HepG2 (cell line): ENCODE data around the gene CDK11A. TPM values are rescaled to one million over a fixed set of nuclear protein-coding genes. Genes with fewer than 3 reads are reported as not detected.
"Not testable (repeated sequence)": the region's sequence is repeated elsewhere in the genome, so short reads cannot be mapped to it uniquely, and the experiment has no call there.

Experiments used
- ATAC-seq: fragments of 200-7000 bp; cut with Tn5 transposase; 3 replicates; pipeline ENCODE4 v1.9.1; 2020; ENCODE audit warnings: mild to moderate bottlenecking, moderate library complexity
- BruUV-seq: library from RNA; stranded (reverse); fragments of 400-500 nt; replicated peaks from 2 replicates; lab custom pipeline; 2021; lab: Mats Ljungman, UMichigan
- CTCF ChIA-PET: fragments of 300-600 bp; formaldehyde crosslinking; extraction: SDS; loops from one replicate; lab custom pipeline; 2021; ENCODE audit warnings: low total read pairs, inconsistent platforms, low intra/inter-chr PET ratio; lab: Yijun Ruan, JAX
- POLR2A ChIA-PET: fragments of 350-600 bp; sonication (Branson Sonifier 250); formaldehyde crosslinking; loops from one replicate; lab custom pipeline; 2020; ENCODE audit warnings: antibody characterized with exemption, inconsistent platforms; lab: Yijun Ruan, JAX
- DNase-seq: peaks from one replicate; pipeline ENCODE4 v3.0.0-alpha.2; 2015; ENCODE audit warnings: low spot score
- FAIRE-seq: peaks from 3 replicates; lab custom pipeline; 2011; peaks lifted over from hg19 to GRCh38; lab: Jason Lieb, UNC
- H2AFZ ChIP-seq: one replicate; pipeline ENCODE4 v1.6.1; 2011; ENCODE audit warnings: low read length, inconsistent platforms
- H3K27ac ChIP-seq: fragments of 300-600 bp; 3 replicates; pipeline ENCODE4 v1.8.0; 2011; ENCODE audit warnings: mixed run types, mild to moderate bottlenecking, mixed read lengths, low read length, inconsistent platforms; ENCODE audit not compliant: insufficient read depth; ENCODE audit errors: extremely low read length
- H3K27me3 ChIP-seq, 2 experiments: fragments of 200-600 bp in 1 of 2; 2 replicates in 1 of 2; 3 replicates in 1 of 2; pipeline versions ENCODE4 v1.6.0 to v1.8.0; 2011; ENCODE audit warnings: low read length in 2 of 2, mild to moderate bottlenecking in 2 of 2, moderate library complexity in 2 of 2, inconsistent platforms in 1 of 2; ENCODE audit not compliant: insufficient read depth in 2 of 2, control insufficient read depth in 1 of 2
- H3K36me3 ChIP-seq, 2 experiments: fragments of 200-600 bp in 1 of 2; replicated peaks in 1 of 2; 2 replicates in 1 of 2; 3 replicates in 1 of 2; pipeline versions ENCODE4 v1.5.1 to v1.8.0; 2011; ENCODE audit warnings: low read length in 2 of 2, inconsistent platforms in 1 of 2; ENCODE audit not compliant: insufficient read depth in 2 of 2, control insufficient read depth in 1 of 2
- H3K4me1 ChIP-seq: 2 replicates; pipeline ENCODE4 v1.5.1; 2012; ENCODE audit warnings: low read length, inconsistent platforms; ENCODE audit not compliant: insufficient read depth
- H3K4me2 ChIP-seq: 2 replicates; pipeline ENCODE4 v1.6.0; 2011; ENCODE audit warnings: low read depth, low read length, inconsistent platforms
- H3K4me3 ChIP-seq, 3 experiments: fragments of 200-600 bp in 1 of 3; sonication (generic), shearing (Covaris generic) in 1 of 3; replicated peaks in 1 of 3; 2 replicates each; pipeline ENCODE4 v1.5.1; 2011 to 2016; ENCODE audit warnings: low read length in 3 of 3, inconsistent platforms in 2 of 3, low read depth in 2 of 3, mild to moderate bottlenecking in 2 of 3, control low read depth in 1 of 3, mixed read lengths in 1 of 3; ENCODE audit not compliant: insufficient read depth in 1 of 3
- H3K79me2 ChIP-seq: one replicate; pipeline ENCODE4 v1.6.1; 2011; ENCODE audit warnings: low read length, inconsistent platforms; ENCODE audit not compliant: insufficient read depth
- H3K9ac ChIP-seq: 2 replicates; pipeline ENCODE4 v1.6.0; 2011; ENCODE audit warnings: mild to moderate bottlenecking, low read depth, low read length, inconsistent platforms; ENCODE audit not compliant: insufficient read depth
- H3K9me3 ChIP-seq: 2 replicates; pipeline ENCODE4 v1.5.1; 2012; ENCODE audit warnings: mild to moderate bottlenecking, low read length
- H4K20me1 ChIP-seq: 2 replicates; pipeline ENCODE4 v1.6.0; 2011; ENCODE audit warnings: inconsistent platforms, mild to moderate bottlenecking, low read length, moderate library complexity; ENCODE audit not compliant: insufficient read depth
- WGBS: methylation state at CpG from one replicate; pipeline ENCODE4 v1.1.6; 2017; ENCODE audit warnings: low lambda C conversion rate; 5-methylcytosine and 5-hydroxymethylcytosine counted together
- in situ Hi-C: cut with HindIII; loops from 2 replicates; pipeline ENCODE4 v1.10.0; 2017; ENCODE audit warnings: low pct_unique_long_range_greater_than_20kb; ENCODE audit not compliant: extremely low pct_ligation_motif_present
- intact Hi-C: fragments of 100-400 bp; cut with micrococcal nuclease; formaldehyde crosslinking; loops from one replicate; pipeline ENCODE4 v1.10.0; 2022; ENCODE audit not compliant: unreplicated experiment
- polyA plus RNA-seq, 8 experiments: library from polyadenylated mRNA; depleted of rRNA in 3 of 8; stranded (reverse) in 7 of 8; unstranded in 1 of 8; fragments of >200 nt; fragmentation: Illumina TruSeq in 4 of 8; extraction: Trizol in 4 of 8; gene quantifications; 2 replicates each; pipeline versions ENCODE4 v1.2.1 to v1.2.3, GENCODE V29; 2011 to 2016; ENCODE audit warnings: low read depth in 4 of 8, missing spikeins in 1 of 8, mixed read lengths in 1 of 8; ENCODE audit not compliant: insufficient read depth in 1 of 8
- total RNA-seq, 5 experiments: library from RNA; depleted of rRNA; stranded (reverse); fragments of >200 nt; fragmentation: Illumina TruSeq; extraction: Trizol; gene quantifications; 2 replicates each; pipeline ENCODE4 v1.2.3, GENCODE V29; 2016; ENCODE audit warnings: low read depth in 1 of 5

Gene CDK11A
- total and polyA plus RNA-seq, 2 of the 13 experiments (the other 11 are each of a cell fraction or from before 2014, with no cell fraction given): 11.2 to 17.9 TPM

GRCh38 chr1:1738799-1739337 is 14.7 kb upstream of the CDK11A start:
- H3K9me3 ChIP-seq, H3K27ac ChIP-seq, H3K27me3 ChIP-seq, CTCF ChIA-PET, H3K4me2 ChIP-seq, H3K36me3 ChIP-seq, H3K79me2 ChIP-seq, H3K9ac ChIP-seq, BruUV-seq, POLR2A ChIA-PET, in situ Hi-C loops, ATAC-seq, intact Hi-C loops, H3K4me1 ChIP-seq, FAIRE-seq, H4K20me1 ChIP-seq, DNase-seq, H3K4me3 ChIP-seq, H2AFZ ChIP-seq: not testable (repeated sequence)
- WGBS: 100% methylated on average over 1 of the region's 22 CpGs

GRCh38 chr1:1737675-1738590 is 13.8 kb upstream of the CDK11A start:
- H2AFZ ChIP-seq, H3K36me3 ChIP-seq, H3K4me2 ChIP-seq, H3K27me3 ChIP-seq, H3K9ac ChIP-seq, POLR2A ChIA-PET, H3K27ac ChIP-seq, H3K9me3 ChIP-seq, in situ Hi-C loops, intact Hi-C loops, DNase-seq, H4K20me1 ChIP-seq, FAIRE-seq, H3K4me1 ChIP-seq, CTCF ChIA-PET, H3K4me3 ChIP-seq, BruUV-seq, ATAC-seq, H3K79me2 ChIP-seq: not testable (repeated sequence)
- 98% methylated on average over 10 of the region's 44 CpGs for WGBS
